A673 (cell line): ENCODE measurements around the gene HAUS2.

Source experiments
- CTCF ChIP-seq: fragments of 300-800, 200-600 bp; sonication (generic); conservative IDR thresholded peaks from 2 replicates; pipeline ENCODE4 v1.5.1; 2017; ENCODE audit warnings: low read depth, mild to moderate bottlenecking, antibody characterized with exemption, low read length, moderate library complexity, mixed read lengths
- EZH2 ChIP-seq: fragments of 200-600 bp; sonication (generic); IDR thresholded peaks from 2 replicates; pipeline ENCODE4 v1.6.1; 2017; ENCODE audit warnings: borderline replicate concordance, low read depth, mild to moderate bottlenecking, mixed read lengths, antibody characterized with exemption, low read length; ENCODE audit not compliant: poor library complexity, severe bottlenecking

DNA sequence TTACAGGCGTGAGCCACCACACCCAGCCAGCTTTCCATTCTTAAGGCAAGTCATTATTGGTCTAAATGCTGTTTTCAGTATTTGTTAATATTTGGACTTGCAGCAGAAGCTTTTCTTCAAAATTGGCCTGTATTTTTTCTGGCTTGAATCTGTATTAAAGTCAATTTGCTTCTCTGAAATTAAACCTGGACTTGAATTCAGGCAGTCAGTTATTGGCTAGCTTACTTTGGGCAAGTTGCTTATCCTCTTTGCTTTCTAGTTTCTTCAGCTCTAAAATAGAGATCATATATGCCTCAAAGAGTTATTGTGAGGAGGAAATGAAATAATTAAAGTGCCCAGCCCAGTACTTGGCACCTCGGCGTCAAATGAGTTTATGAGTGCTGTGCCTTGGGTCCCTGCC lies 44.1 kb downstream of the HAUS2 start:
- no peak for TF ChIP-seq CTCF
- no peak for TF ChIP-seq EZH2
